Keratinocyte (primary cell): ENCODE results near the gene TH. TPM values are rescaled to one million over a fixed set of nuclear protein-coding genes. Genes with fewer than 3 reads are reported as not detected.

Source experiments
- DNase-seq: peaks from one replicate; pipeline ENCODE4 v3.0.0-alpha.2; 2011; ENCODE audit warnings: low read depth, missing footprints, low spot score
- FAIRE-seq: peaks from 2 replicates; lab custom pipeline; 2011; peaks lifted over from hg19 to GRCh38; lab: Jason Lieb, UNC
- H2AFZ ChIP-seq: 2 replicates; pipeline ENCODE4 v1.6.0; 2012; ENCODE audit warnings: low read length, control low read depth, inconsistent platforms; ENCODE audit not compliant: control insufficient read depth
- H3K27ac ChIP-seq: 2 replicates; pipeline ENCODE4 v1.5.1; 2011; ENCODE audit warnings: low read length; ENCODE audit not compliant: control insufficient read depth, insufficient read depth
- H3K27me3 ChIP-seq: 3 replicates; pipeline ENCODE4 v1.6.0; 2011; ENCODE audit warnings: low read length; ENCODE audit not compliant: control insufficient read depth, insufficient read depth; ENCODE audit errors: extremely low read depth
- H3K36me3 ChIP-seq, 2 experiments: 2 replicates in 1 of 2; 3 replicates in 1 of 2; pipeline ENCODE4 v1.5.1; 2011; ENCODE audit warnings: low read length in 2 of 2, mild to moderate bottlenecking in 1 of 2; ENCODE audit not compliant: control insufficient read depth in 2 of 2, insufficient read depth in 2 of 2; ENCODE audit errors: extremely low read depth in 1 of 2
- H3K4me1 ChIP-seq: 3 replicates; pipeline ENCODE4 v1.5.1; 2011; ENCODE audit warnings: low read length; ENCODE audit not compliant: control insufficient read depth, insufficient read depth; ENCODE audit errors: extremely low read depth
- H3K4me2 ChIP-seq: 3 replicates; pipeline ENCODE4 v1.6.0; 2011; ENCODE audit warnings: low read depth, low read length; ENCODE audit not compliant: control insufficient read depth, insufficient read depth; ENCODE audit errors: extremely low read depth
- H3K4me3 ChIP-seq, 3 experiments: fragments of 200-600 bp in 1 of 3; sonication (generic) in 1 of 3; 2 replicates in 2 of 3; 3 replicates in 1 of 3; pipeline ENCODE4 v1.5.1; 2011 to 2016; ENCODE audit warnings: low read length in 3 of 3, mild to moderate bottlenecking in 3 of 3, control low read depth in 2 of 3, inconsistent platforms in 1 of 3, low read depth in 1 of 3, mixed read lengths in 1 of 3, mixed run types in 1 of 3, moderate library complexity in 1 of 3; ENCODE audit not compliant: control insufficient read depth in 2 of 3, insufficient read depth in 2 of 3; ENCODE audit errors: extremely low read depth in 1 of 3
- H3K79me2 ChIP-seq: 2 replicates; pipeline ENCODE4 v1.6.0; 2012; ENCODE audit warnings: low read length; ENCODE audit not compliant: control insufficient read depth, insufficient read depth
- H3K9ac ChIP-seq: 3 replicates; pipeline ENCODE4 v1.6.0; 2011; ENCODE audit warnings: low read length; ENCODE audit not compliant: control insufficient read depth, insufficient read depth; ENCODE audit errors: extremely low read depth
- H3K9me1 ChIP-seq: 3 replicates; pipeline ENCODE4 v1.6.0; 2011; ENCODE audit warnings: low read length; ENCODE audit not compliant: control insufficient read depth, insufficient read depth; ENCODE audit errors: extremely low read depth
- H3K9me3 ChIP-seq: 2 replicates; pipeline ENCODE4 v1.5.1; 2012; ENCODE audit warnings: low read depth, low read length; ENCODE audit not compliant: control insufficient read depth
- H4K20me1 ChIP-seq: 3 replicates; pipeline ENCODE4 v1.6.0; 2011; ENCODE audit warnings: low read length; ENCODE audit not compliant: control insufficient read depth, insufficient read depth; ENCODE audit errors: extremely low read depth
- EZH2 ChIP-seq: IDR thresholded peaks from one replicate; pipeline ENCODE4 v1.6.1; 2012; ENCODE audit warnings: inconsistent platforms, mild to moderate bottlenecking, low read length, moderate library complexity
- dilution Hi-C: fragments of 300-500 bp; cut with MboI; formaldehyde crosslinking; loops from one replicate; pipeline ENCODE4 v1.7.0; 2020; ENCODE audit warnings: low sequenced_read_pairs; ENCODE audit not compliant: extremely low pct_ligation_motif_present
- polyA plus RNA-seq, 5 experiments: library from polyadenylated mRNA; depleted of rRNA in 3 of 5; stranded (reverse) in 3 of 5; stranded (forward) in 1 of 5; unstranded in 1 of 5; fragments of >200 nt; gene quantifications; 1 replicate in 1 of 5; 2 replicates in 3 of 5; 3 replicates in 1 of 5; pipeline versions ENCODE4 v1.2.1 to v1.2.3, GENCODE V29; 2011 to 2012; ENCODE audit warnings: missing spikeins in 2 of 5, low read depth in 1 of 5, low replicate concordance in 1 of 5
- TF ChIP-seq, protein P1 (sequence below), 3 experiments: IDR thresholded peaks in 1 of 3; conservative IDR thresholded peaks in 1 of 3; optimal IDR thresholded peaks in 1 of 3; 2 replicates in 2 of 3; 3 replicates in 1 of 3; pipeline versions ENCODE3 to v1.5.1; 2011; ENCODE audit warnings: low read length in 3 of 3, mild to moderate bottlenecking in 3 of 3, moderate library complexity in 2 of 3, control low read depth in 1 of 3, inconsistent platforms in 1 of 3; ENCODE audit not compliant: insufficient read depth in 2 of 3; ENCODE audit errors: extremely low read depth in 1 of 3

TH gene
- polyA plus RNA-seq, 1 donor (not counting 4 experiments of a cell fraction or from before 2014, with no cell fraction given) = 0.50 TPM

DNA sequence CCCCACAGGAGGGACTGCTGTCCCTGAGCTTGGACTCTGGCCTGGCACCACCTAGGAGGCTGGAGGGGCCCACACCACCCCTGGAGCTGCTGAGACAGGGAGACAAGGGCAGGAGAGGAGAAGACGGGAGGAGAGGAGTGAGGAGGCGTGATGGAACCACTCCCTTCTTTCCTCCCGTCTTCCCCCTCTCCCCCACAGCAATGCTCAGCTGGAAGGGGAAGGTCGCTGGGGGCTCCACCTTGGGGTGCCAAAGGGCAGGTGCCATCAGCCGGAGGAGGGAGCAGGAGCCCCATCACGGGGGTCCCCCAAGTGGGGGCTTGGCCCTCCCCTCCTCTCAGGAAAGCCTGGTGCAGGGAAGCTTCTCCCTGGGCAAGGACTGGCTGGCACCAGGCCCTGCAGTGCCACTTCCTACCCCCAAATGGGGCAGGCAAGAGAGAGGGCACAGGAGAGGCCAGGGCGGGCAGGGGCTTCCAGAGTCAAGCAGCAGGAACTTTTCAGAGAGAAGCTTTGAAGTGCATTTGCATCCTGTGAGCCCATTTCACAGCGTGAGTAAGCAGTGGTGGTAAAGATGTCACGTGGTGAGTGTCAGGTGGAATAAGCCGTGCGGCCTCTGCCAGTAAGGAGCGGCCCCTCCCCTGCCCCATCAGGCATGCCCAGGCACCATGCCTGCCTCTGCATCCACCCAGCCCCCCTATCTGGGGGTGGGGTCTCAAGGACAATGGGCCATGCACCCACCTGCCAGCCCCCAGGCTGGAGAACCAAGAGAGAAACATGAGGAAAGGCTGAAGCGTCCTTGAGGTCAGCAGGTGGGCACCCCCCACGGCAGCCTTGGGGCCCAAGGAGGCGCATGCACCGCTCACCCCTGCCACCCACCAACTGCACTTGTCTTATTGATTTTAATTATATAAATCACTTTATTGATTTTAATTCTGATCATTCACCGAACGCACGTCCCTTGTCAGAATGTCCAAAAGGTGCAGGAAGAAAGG lies 37.3 kb downstream of the TH start:
- no peak for FAIRE-seq
- dilution Hi-C loops = no loop called here
- peaks cover 72% of the 10 kb centered on the region for H3K27me3 ChIP-seq
- H3K79me2 ChIP-seq = no peaks in the 10 kb centered on the region
- H3K4me2 ChIP-seq = no peak overlapping the region
- no peaks in the 10 kb centered on the region for H3K9me1 ChIP-seq
- TF ChIP-seq, protein P1, sequence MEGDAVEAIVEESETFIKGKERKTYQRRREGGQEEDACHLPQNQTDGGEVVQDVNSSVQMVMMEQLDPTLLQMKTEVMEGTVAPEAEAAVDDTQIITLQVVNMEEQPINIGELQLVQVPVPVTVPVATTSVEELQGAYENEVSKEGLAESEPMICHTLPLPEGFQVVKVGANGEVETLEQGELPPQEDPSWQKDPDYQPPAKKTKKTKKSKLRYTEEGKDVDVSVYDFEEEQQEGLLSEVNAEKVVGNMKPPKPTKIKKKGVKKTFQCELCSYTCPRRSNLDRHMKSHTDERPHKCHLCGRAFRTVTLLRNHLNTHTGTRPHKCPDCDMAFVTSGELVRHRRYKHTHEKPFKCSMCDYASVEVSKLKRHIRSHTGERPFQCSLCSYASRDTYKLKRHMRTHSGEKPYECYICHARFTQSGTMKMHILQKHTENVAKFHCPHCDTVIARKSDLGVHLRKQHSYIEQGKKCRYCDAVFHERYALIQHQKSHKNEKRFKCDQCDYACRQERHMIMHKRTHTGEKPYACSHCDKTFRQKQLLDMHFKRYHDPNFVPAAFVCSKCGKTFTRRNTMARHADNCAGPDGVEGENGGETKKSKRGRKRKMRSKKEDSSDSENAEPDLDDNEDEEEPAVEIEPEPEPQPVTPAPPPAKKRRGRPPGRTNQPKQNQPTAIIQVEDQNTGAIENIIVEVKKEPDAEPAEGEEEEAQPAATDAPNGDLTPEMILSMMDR (optimal IDR thresholded peaks at IDR 0.05 in 1 of 3, IDR thresholded peaks at IDR 0.05 in 1 of 3, conservative IDR thresholded peaks at IDR 0.05 in 1 of 3; ENCODE audit: extremely low read depth in 1 of 3, insufficient read depth in 2 of 3, low read length in 3 of 3) = no peak
- TF ChIP-seq EZH2 = peak; percentile 41
- H3K9ac ChIP-seq = no peak overlapping the region
- no peak for DNase-seq
- no peaks in the 10 kb centered on the region for H3K4me1 ChIP-seq
- no peaks in the 10 kb centered on the region for H3K9me3 ChIP-seq
- no peak overlapping the region for H3K27ac ChIP-seq
- H3K4me3 ChIP-seq = no peak overlapping the region
- H2AFZ ChIP-seq = no peak overlapping the region
- no peaks in the 10 kb centered on the region for H3K36me3 ChIP-seq
- H4K20me1 ChIP-seq = no peaks in the 10 kb centered on the region

DNA sequence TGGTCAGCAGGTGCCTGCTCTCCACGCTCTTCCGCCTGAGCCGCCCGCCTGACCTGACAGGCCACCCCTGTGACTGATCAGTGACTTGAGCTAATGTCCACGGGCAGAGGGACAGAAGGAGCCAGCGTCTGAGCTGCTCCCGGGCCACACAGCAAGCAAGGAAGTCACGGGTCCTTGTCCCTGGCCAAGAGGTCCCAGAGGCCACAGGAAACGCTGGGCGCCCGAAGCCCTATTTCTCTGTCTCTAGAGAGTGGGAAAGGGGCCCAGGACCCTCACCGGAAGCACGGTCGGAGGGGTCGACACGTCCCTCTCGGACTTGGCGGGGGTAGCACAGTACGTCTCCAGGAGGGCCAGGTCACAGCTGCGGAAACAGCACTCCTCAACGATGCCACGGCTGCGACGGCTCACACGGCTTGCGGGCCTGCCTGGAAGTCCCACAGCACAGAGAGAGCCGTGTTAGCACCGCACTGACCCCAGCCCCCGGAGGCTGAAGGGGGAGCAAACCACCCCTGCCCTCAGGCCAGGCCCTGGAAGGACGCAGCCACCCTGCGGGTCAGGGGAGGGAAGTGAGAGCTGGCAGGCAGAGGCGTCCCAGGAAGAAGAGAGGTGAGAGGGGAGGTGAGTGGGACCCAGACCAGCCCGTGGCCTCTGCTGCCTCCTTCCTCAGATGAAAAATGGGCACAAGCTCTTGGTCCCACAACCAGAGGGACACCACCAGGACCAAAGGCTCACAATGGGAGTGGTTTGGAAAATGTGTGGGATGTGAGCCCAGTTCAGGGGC lies 38.2 kb downstream of the TH start:
- Histone ChIP-seq H3K9me1 (no peaks in the 10 kb centered on the region), H3K27ac (no peak overlapping the region), H3K4me3 (no peak overlapping the region), H3K4me1 (no peaks in the 10 kb centered on the region), H3K27me3 (peaks cover 76% of the 10 kb centered on the region), H2AFZ (no peak overlapping the region), H3K9ac (no peak overlapping the region), H3K9me3 (no peaks in the 10 kb centered on the region), H4K20me1 (no peaks in the 10 kb centered on the region), H3K79me2 (no peaks in the 10 kb centered on the region), H3K4me2 (no peak overlapping the region), H3K36me3 (no peaks in the 10 kb centered on the region)
- TF ChIP-seq, protein P1 (optimal IDR thresholded peaks at IDR 0.05 in 1 of 3, IDR thresholded peaks at IDR 0.05 in 1 of 3, conservative IDR thresholded peaks at IDR 0.05 in 1 of 3; ENCODE audit: extremely low read depth in 1 of 3, insufficient read depth in 2 of 3, low read length in 3 of 3) = no peak
- peak; percentile 16 for TF ChIP-seq EZH2
- dilution Hi-C loops = no loop called here
- DNase-seq (no peak), FAIRE-seq (no peak)
